HL-60 (cell line): Measurements from ENCODE around the gene OSBPL2.

Source experiments
- DNase-seq, 2 experiments: peaks; one replicate each; pipeline ENCODE4 v3.0.0-alpha.2; 2010 to 2020; ENCODE audit warnings: low read depth in 1 of 2, low spot score in 1 of 2
- H3K27ac ChIP-seq: fragments of 250-450 bp; sonication (Bioruptor Pico); replicated peaks from 2 replicates; pipeline ENCODE4 v1.5.1; 2020; ENCODE audit warnings: mild to moderate bottlenecking, moderate library complexity
- H3K27me3 ChIP-seq: fragments of 250-450 bp; sonication (Bioruptor Pico); 2 replicates; pipeline ENCODE4 v1.5.1; 2021; ENCODE audit warnings: mild to moderate bottlenecking, moderate library complexity; ENCODE audit not compliant: insufficient read depth, poor library complexity, severe bottlenecking
- H3K4me3 ChIP-seq: replicated peaks from 2 replicates; pipeline ENCODE4 v1.5.1; 2011; ENCODE audit warnings: mild to moderate bottlenecking, control low read depth, low read length; ENCODE audit not compliant: insufficient read depth
- CTCF ChIP-seq: IDR thresholded peaks from one replicate; pipeline ENCODE4 v1.5.1; 2011; ENCODE audit warnings: low read length, control low read depth, inconsistent platforms; ENCODE audit not compliant: insufficient read depth
- GABPA ChIP-seq: IDR thresholded peaks from 2 replicates; pipeline ENCODE4 v1.6.1; 2012; ENCODE audit warnings: low read depth
- POLR2AphosphoS5 ChIP-seq: IDR thresholded peaks from 2 replicates; pipeline ENCODE4 v1.6.1; 2012; ENCODE audit warnings: low read depth
- REST ChIP-seq: IDR thresholded peaks from 2 replicates; pipeline ENCODE4 v1.6.1; 2012; ENCODE audit warnings: low read depth; ENCODE audit not compliant: insufficient replicate concordance
- SPI1 ChIP-seq: IDR thresholded peaks from 2 replicates; pipeline ENCODE4 v1.6.1; 2012; ENCODE audit warnings: low read depth, mild to moderate bottlenecking, borderline replicate concordance

Gene OSBPL2

GRCh38 chr20:62272200-62272599 lies 33.9 kb downstream of the OSBPL2 start:
- Histone ChIP-seq H3K27me3 (no peaks in the 10 kb centered on the region), H3K4me3 (no peak overlapping the region), H3K27ac (no peak overlapping the region)
- no peak for DNase-seq
- TF ChIP-seq GABPA (no peak), REST (no peak), POLR2AphosphoS5 (no peak), SPI1 (no peak), CTCF (no peak)

- Histone ChIP-seq H3K27me3 (no peaks in the 10 kb centered on the region), H3K27ac (no peak overlapping the region), H3K4me3 (no peak overlapping the region)
- DNase-seq: no peak
- TF ChIP-seq CTCF: no peak
- no peak for TF ChIP-seq SPI1
- TF ChIP-seq POLR2AphosphoS5: no peak
- TF ChIP-seq GABPA: no peak
Measured at GRCh38 chr20:62273416-62273815, 35.1 kb downstream of the OSBPL2 start.

- TF ChIP-seq SPI1 (no peak), GABPA (no peak), POLR2AphosphoS5 (no peak), CTCF (no peak), REST (no peak)
- no peak overlapping the region for H3K27ac ChIP-seq
- no peak for DNase-seq
- no peaks in the 10 kb centered on the region for H3K27me3 ChIP-seq
- no peak overlapping the region for H3K4me3 ChIP-seq
Measured at GRCh38 chr20:62274332-62274950, 36.1 kb downstream of the OSBPL2 start.

GRCh38 chr20:62275219-62275618 lies 36.9 kb downstream of the OSBPL2 start:
- Histone ChIP-seq H3K27me3 (no peaks in the 10 kb centered on the region), H3K27ac (no peak overlapping the region), H3K4me3 (no peak overlapping the region)
- no peak for TF ChIP-seq POLR2AphosphoS5
- TF ChIP-seq CTCF: no peak
- TF ChIP-seq REST: no peak
- no peak for TF ChIP-seq GABPA
- no peak for TF ChIP-seq SPI1
- DNase-seq: no peak
